A549 (cell line): ENCODE results near the gene SKOR1. TPM values are rescaled to one million over a fixed set of nuclear protein-coding genes. Genes with fewer than 3 reads are reported as not detected.

Experiments
- ATAC-seq, 2 experiments: fragments of 200-7000 bp in 1 of 2; fragments of >200 bp in 1 of 2; cut with Nextera tagmentation in 1 of 2; cut with Tn5 transposase in 1 of 2; 3 replicates each; pipeline versions ENCODE4 v1.8.0 to v1.9.1; 2018 to 2020; ENCODE audit warnings: mild to moderate bottlenecking in 1 of 2, moderate library complexity in 1 of 2
- CTCF ChIA-PET: fragments of 300-600 bp; sonication (Branson Sonifier 250); formaldehyde crosslinking; extraction: SDS; loops from one replicate; lab custom pipeline; 2021; ENCODE audit warnings: antibody characterized with exemption, inconsistent platforms; lab: Yijun Ruan, JAX
- POLR2A ChIA-PET: fragments of 350-600 bp; formaldehyde crosslinking; extraction: SDS; loops from one replicate; lab custom pipeline; 2021; ENCODE audit warnings: antibody characterized with exemption, inconsistent platforms; lab: Yijun Ruan, JAX
- DNase-seq, 2 experiments: peaks; one replicate each; pipeline versions ENCODE4 v3.0.0 to v3.0.0-alpha.2; 2011 to 2016; ENCODE audit warnings: low read depth in 1 of 2, low spot score in 1 of 2
- FAIRE-seq: peaks from 2 replicates; lab custom pipeline; 2011; peaks lifted over from hg19 to GRCh38; lab: Jason Lieb, UNC
- H3K27ac ChIP-seq, 2 experiments: fragments of >200 bp; sonication (Bioruptor Twin); formaldehyde crosslinking; 3 replicates each; pipeline ENCODE4 v1.5.1; 2016 to 2017
- H3K4me1 ChIP-seq: fragments of >200 bp; sonication (Bioruptor Twin); formaldehyde crosslinking; 3 replicates; pipeline ENCODE4 v1.6.1; 2016
- H3K4me2 ChIP-seq: fragments of >200 bp; sonication (Bioruptor Twin); formaldehyde crosslinking; 3 replicates; pipeline ENCODE4 v1.6.1; 2016
- H3K4me3 ChIP-seq: fragments of >200 bp; sonication (Bioruptor Twin); formaldehyde crosslinking; 3 replicates; pipeline ENCODE4 v1.5.1; 2016
- H3K9me3 ChIP-seq: fragments of >200 bp; sonication (Bioruptor Twin); formaldehyde crosslinking; 3 replicates; pipeline ENCODE4 v1.6.1; 2016
- CEBPB ChIP-seq, 2 experiments: fragments of >200 bp in 1 of 2; sonication (Bioruptor Twin) in 1 of 2; formaldehyde crosslinking in 1 of 2; IDR thresholded peaks; 2 replicates each; pipeline ENCODE4 v1.6.1; 2012 to 2016
- FOSL2 ChIP-seq, 2 experiments: fragments of 450-650 bp in 1 of 2; fragments of >200 bp in 1 of 2; sonication (Bioruptor Twin) in 1 of 2; formaldehyde crosslinking; IDR thresholded peaks; 2 replicates each; pipeline versions ENCODE4 v1.5.0 to v1.6.1; 2016 to 2020; ENCODE audit warnings: mild to moderate bottlenecking in 1 of 2, moderate library complexity in 1 of 2
- HDAC2 ChIP-seq: fragments of 200-600 bp; sonication (generic); IDR thresholded peaks from 2 replicates; pipeline ENCODE4 v1.6.1; 2016
- MAFK ChIP-seq: fragments of 450-650 bp; IDR thresholded peaks from 2 replicates; pipeline ENCODE4 v1.6.1; 2014; ENCODE audit not compliant: partially characterized antibody
- MYC ChIP-seq: IDR thresholded peaks from 2 replicates; pipeline ENCODE4 v1.6.1; 2012; ENCODE audit warnings: mild to moderate bottlenecking, inconsistent platforms, low read length, improper control_type of control experiment, borderline replicate concordance
- NR3C1 ChIP-seq: fragments of >200 bp; sonication (Bioruptor Twin); formaldehyde crosslinking; IDR thresholded peaks from 3 replicates; pipeline ENCODE4 v1.6.1; 2017
- PHF8 ChIP-seq: fragments of 200-600 bp; sonication (generic); IDR thresholded peaks from 2 replicates; pipeline ENCODE4 v1.6.1; 2016; ENCODE audit warnings: low read depth, mild to moderate bottlenecking, antibody characterized with exemption, moderate library complexity, borderline replicate concordance
- POLR2A ChIP-seq: IDR thresholded peaks from 2 replicates; pipeline ENCODE4 v1.6.1; 2012; ENCODE audit warnings: mild to moderate bottlenecking, low read length
- RCOR1 ChIP-seq: fragments of 150-350 bp; IDR thresholded peaks from 2 replicates; pipeline ENCODE4 v1.6.1; 2014; ENCODE audit warnings: antibody characterized with exemption, low read length, low read depth
- RFX5 ChIP-seq: fragments of 450-650 bp; IDR thresholded peaks from 2 replicates; pipeline ENCODE4 v1.7.1; 2014; ENCODE audit warnings: antibody characterized with exemption, mild to moderate bottlenecking, moderate library complexity
- SMC3 ChIP-seq: fragments of >200 bp; sonication (Bioruptor Twin); formaldehyde crosslinking; IDR thresholded peaks from 3 replicates; pipeline ENCODE4 v1.6.1; 2018; ENCODE audit warnings: inconsistent platforms
- TFCP2L1 ChIP-seq: fragments of 250-450 bp; sonication (Bioruptor Pico); IDR thresholded peaks from 2 replicates; pipeline ENCODE4 v1.5.0; 2021; ENCODE audit warnings: mild to moderate bottlenecking
- ZNF302 ChIP-seq: fragments of 250-450 bp; sonication (Bioruptor Pico); IDR thresholded peaks from 2 replicates; pipeline ENCODE4 v1.9.0; 2021; ENCODE audit warnings: inconsistent platforms, mild to moderate bottlenecking, moderate library complexity
- WGBS: methylation state at CpG from one replicate; pipeline ENCODE4 v1.1.6; 2017; ENCODE audit errors: missing lambda C conversion rate; 5-methylcytosine and 5-hydroxymethylcytosine counted together
- polyA plus RNA-seq, 4 experiments: library from polyadenylated mRNA; depleted of rRNA in 3 of 4; stranded (reverse); fragments of >200 nt; fragmentation: RNase III in 1 of 4; extraction: RNeasy Plus Mini Kit Qiagen cat#74134 plus additional on column Dnase treatment in 1 of 4; gene quantifications; 2 replicates in 3 of 4; 3 replicates in 1 of 4; pipeline ENCODE4 v1.2.3, GENCODE V29; 2011 to 2017
- TF ChIP-seq, protein P1 (sequence below): IDR thresholded peaks from 2 replicates; pipeline ENCODE4 v1.6.1; 2012; ENCODE audit warnings: low read depth, borderline replicate concordance
- TF ChIP-seq, protein P2 (sequence below): IDR thresholded peaks from 2 replicates; pipeline ENCODE4 v1.6.1; 2012
- TF ChIP-seq, protein P3 (sequence below): fragments of 200-600 bp; sonication (generic); IDR thresholded peaks from 2 replicates; pipeline ENCODE4 v1.6.1; 2016; ENCODE audit warnings: antibody characterized with exemption, mild to moderate bottlenecking, moderate library complexity
- TF ChIP-seq, protein P4 (sequence below): fragments of 150-350 bp; IDR thresholded peaks from 2 replicates; pipeline ENCODE4 v1.6.1; 2014; ENCODE audit warnings: low read depth, mild to moderate bottlenecking, low read length
- TF ChIP-seq, protein P5 (sequence below): fragments of 450-650 bp; IDR thresholded peaks from 2 replicates; pipeline ENCODE4 v1.6.1; 2014; ENCODE audit warnings: antibody characterized with exemption
- TF ChIP-seq, protein P6 (sequence below): fragments of >200 bp; sonication (Bioruptor Twin); formaldehyde crosslinking; IDR thresholded peaks from 2 replicates; pipeline ENCODE4 v1.6.1; 2016
- TF ChIP-seq, protein P7 (sequence below): fragments of >200 bp; sonication (Bioruptor Twin); formaldehyde crosslinking; IDR thresholded peaks from 3 replicates; pipeline ENCODE4 v1.5.1; 2016

The SKOR1 gene
- polyA plus RNA-seq, 2 of the 4 experiments (the other 2 are of a cell fraction) = 0.03 to 0.05 TPM

DNA sequence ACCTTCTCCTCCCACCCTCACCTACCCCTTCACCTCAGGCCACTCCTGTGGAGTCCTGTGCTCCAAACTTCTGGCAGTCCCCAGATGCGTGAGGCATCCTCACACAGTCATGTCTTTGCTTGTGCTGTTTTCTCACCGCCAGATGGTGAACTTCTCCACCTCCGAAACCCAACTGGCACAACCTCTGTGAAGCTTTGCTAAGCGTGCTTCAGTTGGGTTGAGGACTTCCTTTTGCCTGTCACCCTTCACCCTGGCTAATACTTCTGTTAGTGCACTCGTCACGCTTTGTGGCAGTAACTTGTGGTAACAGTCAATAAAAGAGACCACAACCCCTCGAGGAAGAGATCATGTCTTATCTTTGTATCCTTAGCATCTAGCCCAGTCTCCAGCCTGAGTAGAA, 42.0 kb upstream of the SKOR1 start:
- ATAC-seq = no peak
- POLR2A ChIA-PET = no interaction called here
- no peak for FAIRE-seq
- no peak overlapping the region for H3K27ac ChIP-seq
- 93% methylated on average over 7 of the region's 7 CpGs for WGBS
- H3K4me1 ChIP-seq = no peaks in the 10 kb centered on the region
- CTCF ChIA-PET = no interaction called here
- no peak for DNase-seq
- TF ChIP-seq, protein P1, sequence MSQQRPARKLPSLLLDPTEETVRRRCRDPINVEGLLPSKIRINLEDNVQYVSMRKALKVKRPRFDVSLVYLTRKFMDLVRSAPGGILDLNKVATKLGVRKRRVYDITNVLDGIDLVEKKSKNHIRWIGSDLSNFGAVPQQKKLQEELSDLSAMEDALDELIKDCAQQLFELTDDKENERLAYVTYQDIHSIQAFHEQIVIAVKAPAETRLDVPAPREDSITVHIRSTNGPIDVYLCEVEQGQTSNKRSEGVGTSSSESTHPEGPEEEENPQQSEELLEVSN = no peak
- TF ChIP-seq, protein P2, sequence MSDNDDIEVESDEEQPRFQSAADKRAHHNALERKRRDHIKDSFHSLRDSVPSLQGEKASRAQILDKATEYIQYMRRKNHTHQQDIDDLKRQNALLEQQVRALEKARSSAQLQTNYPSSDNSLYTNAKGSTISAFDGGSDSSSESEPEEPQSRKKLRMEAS = no peak
- TF ChIP-seq TFCP2L1 (CRISPR knock-in tag) (no peak), MYC (no peak), SMC3 (no peak), ZNF302 (CRISPR knock-in tag) (no peak), POLR2A (no peak), CEBPB (IDR thresholded peaks at IDR 0.05) (no peak), HDAC2 (no peak), RCOR1 (no peak), PHF8 (no peak), NR3C1 (no peak), RFX5 (no peak), FOSL2 (IDR thresholded peaks at IDR 0.05) (no peak), FOSL2 (CRISPR knock-in tag; IDR thresholded peaks at IDR 0.05) (no peak), MAFK (no peak)
- TF ChIP-seq, protein P3, sequence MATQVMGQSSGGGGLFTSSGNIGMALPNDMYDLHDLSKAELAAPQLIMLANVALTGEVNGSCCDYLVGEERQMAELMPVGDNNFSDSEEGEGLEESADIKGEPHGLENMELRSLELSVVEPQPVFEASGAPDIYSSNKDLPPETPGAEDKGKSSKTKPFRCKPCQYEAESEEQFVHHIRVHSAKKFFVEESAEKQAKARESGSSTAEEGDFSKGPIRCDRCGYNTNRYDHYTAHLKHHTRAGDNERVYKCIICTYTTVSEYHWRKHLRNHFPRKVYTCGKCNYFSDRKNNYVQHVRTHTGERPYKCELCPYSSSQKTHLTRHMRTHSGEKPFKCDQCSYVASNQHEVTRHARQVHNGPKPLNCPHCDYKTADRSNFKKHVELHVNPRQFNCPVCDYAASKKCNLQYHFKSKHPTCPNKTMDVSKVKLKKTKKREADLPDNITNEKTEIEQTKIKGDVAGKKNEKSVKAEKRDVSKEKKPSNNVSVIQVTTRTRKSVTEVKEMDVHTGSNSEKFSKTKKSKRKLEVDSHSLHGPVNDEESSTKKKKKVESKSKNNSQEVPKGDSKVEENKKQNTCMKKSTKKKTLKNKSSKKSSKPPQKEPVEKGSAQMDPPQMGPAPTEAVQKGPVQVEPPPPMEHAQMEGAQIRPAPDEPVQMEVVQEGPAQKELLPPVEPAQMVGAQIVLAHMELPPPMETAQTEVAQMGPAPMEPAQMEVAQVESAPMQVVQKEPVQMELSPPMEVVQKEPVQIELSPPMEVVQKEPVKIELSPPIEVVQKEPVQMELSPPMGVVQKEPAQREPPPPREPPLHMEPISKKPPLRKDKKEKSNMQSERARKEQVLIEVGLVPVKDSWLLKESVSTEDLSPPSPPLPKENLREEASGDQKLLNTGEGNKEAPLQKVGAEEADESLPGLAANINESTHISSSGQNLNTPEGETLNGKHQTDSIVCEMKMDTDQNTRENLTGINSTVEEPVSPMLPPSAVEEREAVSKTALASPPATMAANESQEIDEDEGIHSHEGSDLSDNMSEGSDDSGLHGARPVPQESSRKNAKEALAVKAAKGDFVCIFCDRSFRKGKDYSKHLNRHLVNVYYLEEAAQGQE = no peak
- TF ChIP-seq, protein P4, sequence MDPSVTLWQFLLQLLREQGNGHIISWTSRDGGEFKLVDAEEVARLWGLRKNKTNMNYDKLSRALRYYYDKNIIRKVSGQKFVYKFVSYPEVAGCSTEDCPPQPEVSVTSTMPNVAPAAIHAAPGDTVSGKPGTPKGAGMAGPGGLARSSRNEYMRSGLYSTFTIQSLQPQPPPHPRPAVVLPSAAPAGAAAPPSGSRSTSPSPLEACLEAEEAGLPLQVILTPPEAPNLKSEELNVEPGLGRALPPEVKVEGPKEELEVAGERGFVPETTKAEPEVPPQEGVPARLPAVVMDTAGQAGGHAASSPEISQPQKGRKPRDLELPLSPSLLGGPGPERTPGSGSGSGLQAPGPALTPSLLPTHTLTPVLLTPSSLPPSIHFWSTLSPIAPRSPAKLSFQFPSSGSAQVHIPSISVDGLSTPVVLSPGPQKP = no peak
- TF ChIP-seq, protein P5, sequence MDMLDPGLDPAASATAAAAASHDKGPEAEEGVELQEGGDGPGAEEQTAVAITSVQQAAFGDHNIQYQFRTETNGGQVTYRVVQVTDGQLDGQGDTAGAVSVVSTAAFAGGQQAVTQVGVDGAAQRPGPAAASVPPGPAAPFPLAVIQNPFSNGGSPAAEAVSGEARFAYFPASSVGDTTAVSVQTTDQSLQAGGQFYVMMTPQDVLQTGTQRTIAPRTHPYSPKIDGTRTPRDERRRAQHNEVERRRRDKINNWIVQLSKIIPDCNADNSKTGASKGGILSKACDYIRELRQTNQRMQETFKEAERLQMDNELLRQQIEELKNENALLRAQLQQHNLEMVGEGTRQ = no peak
- TF ChIP-seq, protein P6, sequence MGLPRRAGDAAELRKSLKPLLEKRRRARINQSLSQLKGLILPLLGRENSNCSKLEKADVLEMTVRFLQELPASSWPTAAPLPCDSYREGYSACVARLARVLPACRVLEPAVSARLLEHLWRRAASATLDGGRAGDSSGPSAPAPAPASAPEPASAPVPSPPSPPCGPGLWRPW = no peak
- TF ChIP-seq, protein P7, sequence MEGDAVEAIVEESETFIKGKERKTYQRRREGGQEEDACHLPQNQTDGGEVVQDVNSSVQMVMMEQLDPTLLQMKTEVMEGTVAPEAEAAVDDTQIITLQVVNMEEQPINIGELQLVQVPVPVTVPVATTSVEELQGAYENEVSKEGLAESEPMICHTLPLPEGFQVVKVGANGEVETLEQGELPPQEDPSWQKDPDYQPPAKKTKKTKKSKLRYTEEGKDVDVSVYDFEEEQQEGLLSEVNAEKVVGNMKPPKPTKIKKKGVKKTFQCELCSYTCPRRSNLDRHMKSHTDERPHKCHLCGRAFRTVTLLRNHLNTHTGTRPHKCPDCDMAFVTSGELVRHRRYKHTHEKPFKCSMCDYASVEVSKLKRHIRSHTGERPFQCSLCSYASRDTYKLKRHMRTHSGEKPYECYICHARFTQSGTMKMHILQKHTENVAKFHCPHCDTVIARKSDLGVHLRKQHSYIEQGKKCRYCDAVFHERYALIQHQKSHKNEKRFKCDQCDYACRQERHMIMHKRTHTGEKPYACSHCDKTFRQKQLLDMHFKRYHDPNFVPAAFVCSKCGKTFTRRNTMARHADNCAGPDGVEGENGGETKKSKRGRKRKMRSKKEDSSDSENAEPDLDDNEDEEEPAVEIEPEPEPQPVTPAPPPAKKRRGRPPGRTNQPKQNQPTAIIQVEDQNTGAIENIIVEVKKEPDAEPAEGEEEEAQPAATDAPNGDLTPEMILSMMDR = no peak
- TF ChIP-seq, all 56 proteins: peak for 0
- no peaks in the 10 kb centered on the region for H3K9me3 ChIP-seq
- H3K4me3 ChIP-seq = no peak overlapping the region
- no peak overlapping the region for H3K4me2 ChIP-seq
